HUES48 (cell line): Measurements from ENCODE around the gene DDX54.

Source experiments
- H3K27ac ChIP-seq: one replicate; pipeline ENCODE4 v1.7.0; 2013; ENCODE audit warnings: low read depth, low read length, inconsistent platforms
- H3K27me3 ChIP-seq: 2 replicates; pipeline ENCODE4 v1.6.1; 2013; ENCODE audit warnings: mild to moderate bottlenecking, low read length; ENCODE audit not compliant: control insufficient read depth, insufficient read depth
- H3K36me3 ChIP-seq: 2 replicates; pipeline ENCODE4 v1.6.1; 2013; ENCODE audit warnings: low read length; ENCODE audit not compliant: control insufficient read depth, insufficient read depth
- H3K4me1 ChIP-seq: 2 replicates; pipeline ENCODE4 v1.6.1; 2013; ENCODE audit warnings: mild to moderate bottlenecking, low read length; ENCODE audit not compliant: control insufficient read depth, insufficient read depth
- H3K4me3 ChIP-seq: 2 replicates; pipeline ENCODE4 v1.5.1; 2013; ENCODE audit warnings: mild to moderate bottlenecking, low read depth, low read length
- H3K9ac ChIP-seq: 2 replicates; pipeline ENCODE4 v1.6.1; 2013; ENCODE audit warnings: mild to moderate bottlenecking, low read depth, low read length, moderate library complexity
- H3K9me3 ChIP-seq: 2 replicates; pipeline ENCODE4 v1.6.1; 2013; ENCODE audit warnings: low read length; ENCODE audit not compliant: control insufficient read depth, insufficient read depth

The DDX54 gene

GRCh38 chr12:113113397-113113796 lies 71.9 kb downstream of the DDX54 start:
- H3K4me1 ChIP-seq = no peaks in the 10 kb centered on the region
- no peaks in the 10 kb centered on the region for H3K9me3 ChIP-seq

GRCh38 chr12:113112043-113112899 lies 73.0 kb downstream of the DDX54 start:
- Histone ChIP-seq H3K27me3 (no peaks in the 10 kb centered on the region), H3K27ac (no peak overlapping the region), H3K4me1 (no peaks in the 10 kb centered on the region), H3K36me3 (no peaks in the 10 kb centered on the region), H3K4me3 (no peak overlapping the region), H3K9ac (no peak overlapping the region), H3K9me3 (no peaks in the 10 kb centered on the region)

More at GRCh38 chr12:113113397-113113796, 71.9 kb downstream of the DDX54 start:
- Histone ChIP-seq H3K27me3 (no peaks in the 10 kb centered on the region), H3K36me3 (no peaks in the 10 kb centered on the region), H3K9ac (no peak overlapping the region), H3K4me3 (no peak overlapping the region), H3K27ac (no peak overlapping the region)

- H3K4me3 ChIP-seq = no peak overlapping the region
- H3K9ac ChIP-seq = no peak overlapping the region
- H3K36me3 ChIP-seq = no peaks in the 10 kb centered on the region
- H3K9me3 ChIP-seq = no peaks in the 10 kb centered on the region
- no peaks in the 10 kb centered on the region for H3K4me1 ChIP-seq
- H3K27ac ChIP-seq = no peak overlapping the region
- H3K27me3 ChIP-seq = no peaks in the 10 kb centered on the region
These were observed 74.0 kb downstream of the DDX54 start for GRCh38 chr12:113111247-113111646.

GRCh38 chr12:113109872-113110599 lies 75.2 kb downstream of the DDX54 start:
- H3K4me3 ChIP-seq = no peak overlapping the region
- H3K27me3 ChIP-seq = no peaks in the 10 kb centered on the region
- H3K36me3 ChIP-seq = no peaks in the 10 kb centered on the region
- no peaks in the 10 kb centered on the region for H3K4me1 ChIP-seq
- H3K9ac ChIP-seq = no peak overlapping the region
- no peaks in the 10 kb centered on the region for H3K9me3 ChIP-seq
- H3K27ac ChIP-seq = no peak overlapping the region

- no peak overlapping the region for H3K27ac ChIP-seq
- no peak overlapping the region for H3K4me3 ChIP-seq
- no peak overlapping the region for H3K9ac ChIP-seq
- H3K27me3 ChIP-seq = no peaks in the 10 kb centered on the region
- H3K9me3 ChIP-seq = no peaks in the 10 kb centered on the region
- no peaks in the 10 kb centered on the region for H3K4me1 ChIP-seq
- H3K36me3 ChIP-seq = no peaks in the 10 kb centered on the region
These were observed 75.9 kb downstream of the DDX54 start for GRCh38 chr12:113109360-113109759.

- H3K36me3 ChIP-seq = no peaks in the 10 kb centered on the region
- no peak overlapping the region for H3K4me3 ChIP-seq
- H3K4me1 ChIP-seq = no peaks in the 10 kb centered on the region
These were observed 77.0 kb downstream of the DDX54 start for GRCh38 chr12:113108308-113108707.

More at GRCh38 chr12:113108308-113108707, 77.0 kb downstream of the DDX54 start:
- H3K27ac ChIP-seq = no peak overlapping the region
- no peaks in the 10 kb centered on the region for H3K27me3 ChIP-seq
- H3K9me3 ChIP-seq = no peaks in the 10 kb centered on the region
- no peak overlapping the region for H3K9ac ChIP-seq
